Panc1 (cell line): ENCODE results near the gene CCDC124. TPM values are rescaled to one million over a fixed set of nuclear protein-coding genes. Genes with fewer than 3 reads are reported as not detected.

Experiments used
- ATAC-seq: fragments of 200-7000 bp; cut with Tn5 transposase; 2 replicates; pipeline ENCODE4 v1.9.1; 2020; ENCODE audit warnings: mild to moderate bottlenecking, moderate library complexity
- BruUV-seq: library from RNA; stranded (reverse); fragments of 400-500 nt; replicated peaks from 2 replicates; lab custom pipeline; 2021; lab: Mats Ljungman, UMichigan
- CTCF ChIA-PET: fragments of 300-600 bp; sonication (Branson Sonifier 250); formaldehyde crosslinking; loops from one replicate; lab custom pipeline; 2022; ENCODE audit warnings: antibody characterized with exemption; lab: Charles Lee
- POLR2A ChIA-PET: fragments of 300-600 bp; sonication (Branson Sonifier 250); formaldehyde crosslinking; loops from one replicate; lab custom pipeline; 2022; ENCODE audit warnings: antibody characterized with exemption; lab: Charles Lee
- DNase-seq: peaks from one replicate; pipeline ENCODE4 v3.0.0-alpha.2; 2010; ENCODE audit warnings: low read depth, low spot score
- H3K27ac ChIP-seq: 2 replicates; pipeline ENCODE4 v1.5.1; 2011; ENCODE audit warnings: mild to moderate bottlenecking, low read length, inconsistent platforms
- H3K27me3 ChIP-seq: fragments of 200-500 bp; sonication (Bioruptor generic); 2 replicates; pipeline ENCODE4 v1.6.0; 2014; ENCODE audit warnings: low read length, inconsistent platforms; ENCODE audit not compliant: control insufficient read depth, insufficient read depth
- H3K36me3 ChIP-seq: fragments of 200-500 bp; sonication (Bioruptor generic); 2 replicates; pipeline ENCODE4 v1.5.1; 2014; ENCODE audit warnings: inconsistent platforms, mild to moderate bottlenecking, low read length, moderate library complexity; ENCODE audit not compliant: control insufficient read depth, insufficient read depth
- H3K4me1 ChIP-seq: 2 replicates; pipeline ENCODE4 v1.5.1; 2011; ENCODE audit warnings: inconsistent platforms, mild to moderate bottlenecking, low read length, moderate library complexity; ENCODE audit not compliant: control insufficient read depth, insufficient read depth
- H3K4me3 ChIP-seq, 2 experiments: 2 replicates each; pipeline ENCODE4 v1.5.1; 2011 to 2012; ENCODE audit warnings: low read depth in 2 of 2, low read length in 2 of 2, mild to moderate bottlenecking in 2 of 2, inconsistent platforms in 1 of 2, moderate library complexity in 1 of 2
- H3K9me3 ChIP-seq: fragments of 200-500 bp; sonication (Bioruptor generic); 2 replicates; pipeline ENCODE4 v1.5.1; 2014; ENCODE audit warnings: low read depth, mild to moderate bottlenecking, inconsistent platforms, low read length, moderate library complexity; ENCODE audit not compliant: control insufficient read depth, insufficient read depth
- POLR2AphosphoS5 ChIP-seq: IDR thresholded peaks from 2 replicates; pipeline ENCODE4 v1.6.1; 2012; ENCODE audit warnings: mild to moderate bottlenecking, low read depth, low read length, moderate library complexity
- REST ChIP-seq, 2 experiments: IDR thresholded peaks; 2 replicates each; pipeline ENCODE4 v1.6.1; 2011 to 2012; ENCODE audit warnings: low read depth in 2 of 2, control low read depth in 1 of 2, low read length in 1 of 2, mild to moderate bottlenecking in 1 of 2, moderate library complexity in 1 of 2; ENCODE audit not compliant: insufficient read depth in 1 of 2
- SIN3A ChIP-seq: IDR thresholded peaks from 2 replicates; pipeline ENCODE4 v1.6.1; 2012; ENCODE audit warnings: low read depth, mild to moderate bottlenecking, low read length, moderate library complexity, borderline replicate concordance; ENCODE audit not compliant: insufficient read depth
- TCF7L2 ChIP-seq: IDR thresholded peaks from 2 replicates; pipeline ENCODE4 v1.6.1; 2011; ENCODE audit warnings: mild to moderate bottlenecking, low read depth, low read length, inconsistent platforms
- in situ Hi-C: cut with HindIII; loops from 2 replicates; pipeline ENCODE4 v1.10.0; 2016; ENCODE audit warnings: low sequenced_read_pairs, low pct_unique_long_range_greater_than_20kb
- intact Hi-C: fragments of 100-400 bp; cut with micrococcal nuclease; formaldehyde crosslinking; loops from one replicate; pipeline ENCODE4 v1.10.0; 2022; ENCODE audit not compliant: unreplicated experiment
- total RNA-seq: library from RNA; stranded (reverse); gene quantifications from one replicate; pipeline ENCODE4 v1.2.1, GENCODE V29; 2021; ENCODE audit not compliant: unreplicated experiment
- TF ChIP-seq, protein P1 (sequence below): fragments of 450-650 bp; IDR thresholded peaks from 2 replicates; pipeline ENCODE4 v1.5.1; 2017; ENCODE audit warnings: mild to moderate bottlenecking

CCDC124 gene
- total RNA-seq, 1 experiment from 2014 or later, result 110 TPM

DNA sequence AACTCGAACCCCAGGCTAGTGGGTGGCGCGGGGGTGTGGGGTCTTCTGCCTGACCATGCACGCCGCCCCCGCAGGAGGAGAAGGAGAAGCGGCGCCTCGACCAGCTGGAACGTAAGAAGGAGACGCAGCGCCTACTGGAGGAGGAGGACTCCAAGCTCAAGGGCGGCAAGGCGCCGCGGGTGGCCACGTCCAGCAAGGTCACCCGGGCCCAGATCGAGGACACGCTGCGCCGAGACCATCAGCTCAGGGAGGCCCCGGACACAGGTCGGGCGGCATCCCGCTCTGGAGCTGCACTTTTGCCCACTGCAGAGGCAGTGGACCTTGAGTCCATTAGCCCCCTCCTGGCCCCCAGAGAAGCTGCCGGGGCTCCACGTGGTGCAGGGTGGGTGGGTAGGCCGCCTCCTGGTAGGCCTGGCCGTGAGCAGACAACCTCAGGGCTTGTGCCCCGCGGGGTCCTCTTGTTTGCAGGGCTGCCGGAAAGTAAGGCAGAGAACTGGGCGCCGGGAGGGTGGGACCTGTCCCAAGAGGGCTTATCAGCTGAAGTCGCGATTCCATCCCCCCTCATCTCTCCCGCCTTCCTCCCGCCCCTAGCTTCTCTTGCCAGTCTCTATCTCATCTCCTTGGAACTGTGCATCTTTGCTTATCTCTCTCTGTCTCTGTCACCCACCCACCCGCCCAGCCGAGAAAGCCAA, 9.9 kb downstream of the CCDC124 start:
- CTCF ChIA-PET, result interaction anchor here (0.6 kb wide), 1 partner anchor 11 kb away, joined by 3 read pairs; no protein-coding TSS in a partner anchor
- in situ Hi-C loops, result no loop called here
- ATAC-seq, result no peak
- no peak for TF ChIP-seq REST (IDR thresholded peaks at IDR 0.05; ENCODE audit: insufficient read depth in 1 of 2, low read depth in 2 of 2, low read length in 1 of 2)
- TF ChIP-seq SIN3A, result no peak
- TF ChIP-seq TCF7L2, result no peak
- TF ChIP-seq, protein P1, sequence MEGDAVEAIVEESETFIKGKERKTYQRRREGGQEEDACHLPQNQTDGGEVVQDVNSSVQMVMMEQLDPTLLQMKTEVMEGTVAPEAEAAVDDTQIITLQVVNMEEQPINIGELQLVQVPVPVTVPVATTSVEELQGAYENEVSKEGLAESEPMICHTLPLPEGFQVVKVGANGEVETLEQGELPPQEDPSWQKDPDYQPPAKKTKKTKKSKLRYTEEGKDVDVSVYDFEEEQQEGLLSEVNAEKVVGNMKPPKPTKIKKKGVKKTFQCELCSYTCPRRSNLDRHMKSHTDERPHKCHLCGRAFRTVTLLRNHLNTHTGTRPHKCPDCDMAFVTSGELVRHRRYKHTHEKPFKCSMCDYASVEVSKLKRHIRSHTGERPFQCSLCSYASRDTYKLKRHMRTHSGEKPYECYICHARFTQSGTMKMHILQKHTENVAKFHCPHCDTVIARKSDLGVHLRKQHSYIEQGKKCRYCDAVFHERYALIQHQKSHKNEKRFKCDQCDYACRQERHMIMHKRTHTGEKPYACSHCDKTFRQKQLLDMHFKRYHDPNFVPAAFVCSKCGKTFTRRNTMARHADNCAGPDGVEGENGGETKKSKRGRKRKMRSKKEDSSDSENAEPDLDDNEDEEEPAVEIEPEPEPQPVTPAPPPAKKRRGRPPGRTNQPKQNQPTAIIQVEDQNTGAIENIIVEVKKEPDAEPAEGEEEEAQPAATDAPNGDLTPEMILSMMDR, result no peak
- TF ChIP-seq POLR2AphosphoS5, result no peak
- Histone ChIP-seq H3K27ac (no peak overlapping the region), H3K27me3 (no peaks in the 10 kb centered on the region), H3K36me3 (no peaks in the 10 kb centered on the region; the same call in 1 of the 2 replicates), H3K4me3 (no peak overlapping the region), H3K4me1 (peaks cover 5% of the 10 kb centered on the region; the same call in 1 of the 2 replicates), H3K9me3 (no peaks in the 10 kb centered on the region)
- intact Hi-C loops, result no loop called here
- no TSS peak for BruUV-seq
- POLR2A ChIA-PET, result interaction anchor here (0.5 kb wide), 1 partner anchor 76 kb away, joined by 4 read pairs; no protein-coding TSS in a partner anchor
- DNase-seq, result no peak

DNA sequence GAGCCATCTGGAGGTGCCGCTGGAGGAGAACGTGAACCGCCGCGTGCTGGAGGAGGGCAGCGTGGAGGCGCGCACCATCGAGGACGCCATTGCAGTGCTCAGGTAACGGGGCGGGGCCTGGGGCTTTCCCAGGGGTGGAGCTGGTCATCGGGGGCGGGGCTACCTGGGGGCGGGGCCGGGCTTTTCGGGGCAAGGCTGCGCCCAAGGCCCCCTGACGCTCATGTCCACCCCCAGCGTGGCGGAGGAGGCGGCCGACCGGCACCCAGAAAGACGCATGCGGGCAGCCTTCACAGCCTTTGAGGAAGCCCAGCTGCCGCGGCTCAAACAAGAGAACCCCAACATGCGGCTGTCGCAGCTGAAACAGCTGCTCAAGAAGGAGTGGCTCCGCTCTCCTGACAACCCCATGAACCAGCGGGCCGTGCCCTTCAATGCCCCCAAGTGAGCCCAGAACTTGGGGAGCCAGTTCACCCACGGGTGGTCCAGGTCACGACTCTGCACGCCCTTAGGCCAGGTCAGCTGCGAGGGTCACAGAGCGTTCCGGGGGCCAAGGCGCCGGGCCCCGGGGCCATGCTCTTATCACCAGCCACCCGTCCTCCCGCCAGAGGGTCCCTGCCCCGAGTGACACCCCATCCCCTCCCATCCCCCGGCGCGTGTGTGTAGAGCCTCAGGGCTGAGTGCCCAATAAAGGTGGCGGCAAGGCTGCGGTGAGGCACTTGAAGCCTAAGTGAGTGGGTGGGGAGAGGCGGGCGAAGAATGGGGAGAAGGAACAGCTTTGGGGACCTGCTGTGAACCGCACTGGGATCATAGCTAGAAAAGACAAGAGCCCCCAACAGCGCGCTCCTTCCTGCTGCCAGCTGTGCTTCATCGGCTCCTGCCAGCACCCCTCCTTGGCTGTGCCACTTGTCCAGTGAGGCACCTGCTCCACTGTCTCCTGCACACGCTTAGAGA, 10.7 kb downstream of the CCDC124 start:
- peaks cover 5% of the 10 kb centered on the region; the same call in 1 of the 2 replicates for H3K4me1 ChIP-seq
- POLR2A ChIA-PET, result interaction anchor here (0.6 kb wide), 1 partner anchor 45 kb away, joined by 4 read pairs; no protein-coding TSS in a partner anchor
- no peaks in the 10 kb centered on the region for H3K9me3 ChIP-seq
- H3K36me3 ChIP-seq, result no peaks in the 10 kb centered on the region; the same call in 1 of the 2 replicates
- H3K27ac ChIP-seq, result no peak overlapping the region
- H3K27me3 ChIP-seq, result no peaks in the 10 kb centered on the region
- intact Hi-C loops (no loop called here), in situ Hi-C loops (no loop called here)
- DNase-seq (no peak), ATAC-seq (no peak)
- no peak for TF ChIP-seq REST (IDR thresholded peaks at IDR 0.05; ENCODE audit: insufficient read depth in 1 of 2, low read depth in 2 of 2, low read length in 1 of 2)
- no peak for TF ChIP-seq TCF7L2
- TF ChIP-seq, protein P1, result no peak
- no peak for TF ChIP-seq SIN3A
- no peak for TF ChIP-seq POLR2AphosphoS5
- H3K4me3 ChIP-seq, result no peak overlapping the region
- TSS peak; percentile 98 for BruUV-seq
- CTCF ChIA-PET, result interaction anchor here (0.6 kb wide), 2 partner anchors 10 to 55 kb away, joined by 3 to 6 read pairs; no protein-coding TSS in a partner anchor
